Suprapubic skin (tissue), 4 donors: ENCODE results near the gene MAGOH. TPM values are rescaled to one million over a fixed set of nuclear protein-coding genes. Genes with fewer than 3 reads are reported as not detected.
A peak's percentile ranks its signal among the peaks of the same experiment; 100 is the strongest.

ENCODE experiments used
- DNase-seq, 2 donors: peaks; one replicate each; pipeline ENCODE4 v3.0.0-alpha.2; 2019; ENCODE audit warnings: low spot score in 2 of 2
- H3K27ac ChIP-seq: fragments of 200-600 bp; sonication (generic); one replicate; pipeline ENCODE4 v1.5.1; 2019
- H3K27me3 ChIP-seq: fragments of 200-600 bp; sonication (generic); one replicate; pipeline ENCODE4 v1.5.1; 2019
- H3K36me3 ChIP-seq: fragments of 200-600 bp; sonication (generic); one replicate; pipeline ENCODE4 v1.5.1; 2019
- H3K4me1 ChIP-seq: fragments of 200-600 bp; sonication (generic); one replicate; pipeline ENCODE4 v1.5.1; 2019
- H3K4me3 ChIP-seq: fragments of 200-600 bp; sonication (generic); one replicate; pipeline ENCODE4 v1.5.1; 2019; ENCODE audit warnings: mild to moderate bottlenecking
- H3K9me3 ChIP-seq: fragments of 200-600 bp; sonication (generic); one replicate; pipeline ENCODE4 v1.5.1; 2019
- CTCF ChIP-seq, 2 donors: fragments of 200-600 bp in 1 of 2; fragments of 450-650 bp in 1 of 2; sonication (generic) in 1 of 2; IDR thresholded peaks; one replicate each; pipeline ENCODE4 v1.5.1; 2016 to 2019; ENCODE audit warnings: antibody characterized with exemption in 2 of 2, mild to moderate bottlenecking in 1 of 2, moderate library complexity in 1 of 2
- EP300 ChIP-seq: sonication (generic); formaldehyde crosslinking; IDR thresholded peaks from one replicate; pipeline ENCODE4 v1.6.1; 2017; ENCODE audit warnings: antibody characterized with exemption
- POLR2A ChIP-seq, 2 donors: fragments of 450-650 bp; IDR thresholded peaks; one replicate each; pipeline ENCODE4 v1.6.1; 2017; ENCODE audit warnings: antibody characterized with exemption in 2 of 2, mild to moderate bottlenecking in 2 of 2, moderate library complexity in 2 of 2
- POLR2AphosphoS5 ChIP-seq, 3 donors: sonication (generic); formaldehyde crosslinking; IDR thresholded peaks; one replicate each; pipeline ENCODE4 v1.6.1; 2017; ENCODE audit warnings: antibody characterized with exemption in 3 of 3
- WGBS: methylation state at CpG from one replicate; pipeline ENCODE4 v1.1.5; 2018; 5-methylcytosine and 5-hydroxymethylcytosine counted together
- total RNA-seq, 4 donors: library from RNA; depleted of rRNA; stranded (reverse); fragments of >200 nt; gene quantifications; one replicate each; pipeline ENCODE4 v1.1.0, GENCODE V29; 2016

Gene MAGOH
- total RNA-seq, 4 donors from 2014 or later, result 31.8 to 52.3 (median 38.5) TPM

- no peaks in the 10 kb centered on the region for H3K27me3 ChIP-seq
- peaks cover 22% of the 10 kb centered on the region for H3K36me3 ChIP-seq
- DNase-seq, result peak; percentile 94 to 96
- H3K27ac ChIP-seq, result peak within 1 kb of the TSS; percentile 95
- H3K4me1 ChIP-seq, result peaks cover 19% of the 10 kb centered on the region
- H3K4me3 ChIP-seq, result peak within 1 kb of the TSS; percentile 66
- no peaks in the 10 kb centered on the region for H3K9me3 ChIP-seq
- 2% methylated on average over 33 of the region's 61 CpGs for WGBS
- TF ChIP-seq CTCF (IDR thresholded peaks at IDR 0.05), result no peak
- peak; percentile 87 to 90 for TF ChIP-seq POLR2A (IDR thresholded peaks at IDR 0.05)
- peak; percentile 35 to 95 (median 59) for TF ChIP-seq POLR2AphosphoS5 (IDR thresholded peaks at IDR 0.05)
These were observed 18.0 kb downstream of the MAGOH start, which contains the start of gene CZIB for GRCh38 chr1:53220171-53220961. TSS of gene CZIB (minus strand) at chr1:53220634. CDS start at chr1:53220575, 59 bp downstream.

DNA sequence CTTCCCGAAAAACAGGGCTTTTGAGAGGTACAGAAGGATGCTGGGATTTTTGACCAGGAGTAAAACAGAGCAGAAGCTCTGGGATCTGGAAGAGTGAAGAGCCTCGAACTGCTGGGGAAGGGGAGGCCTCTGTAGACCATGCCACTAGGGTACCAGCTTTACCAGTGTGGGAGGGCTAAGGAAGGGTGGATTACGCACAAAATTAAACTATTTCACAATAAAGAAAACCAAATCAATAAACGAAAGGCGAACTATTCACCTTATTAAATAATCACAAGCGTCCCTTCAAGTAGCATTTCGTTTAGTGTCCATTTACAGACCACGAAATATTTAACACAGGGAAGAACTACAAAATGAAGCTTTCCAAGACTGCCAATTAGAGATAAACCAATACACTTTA is 18.6 kb downstream of the MAGOH start:
- Histone ChIP-seq H3K9me3 (no peaks in the 10 kb centered on the region), H3K4me3 (peak overlapping the region; percentile 66), H3K27ac (peak overlapping the region; percentile 95), H3K36me3 (peaks cover 29% of the 10 kb centered on the region), H3K4me1 (peaks cover 19% of the 10 kb centered on the region), H3K27me3 (no peaks in the 10 kb centered on the region)
- DNase-seq, result peak in 1 of 2 donors; percentile 4
- 24% methylated on average over 8 of the region's 8 CpGs for WGBS
- TF ChIP-seq CTCF (IDR thresholded peaks at IDR 0.05) (no peak), POLR2AphosphoS5 (IDR thresholded peaks at IDR 0.05) (no peak), EP300 (no peak), POLR2A (IDR thresholded peaks at IDR 0.05) (no peak)

GRCh38 chr1:53218201-53218600 is 20.1 kb downstream of the MAGOH start:
- DNase-seq, result peak in 1 of 2 donors; percentile 64
- 86% methylated on average over 7 of the region's 7 CpGs for WGBS
- peaks cover 44% of the 10 kb centered on the region for H3K36me3 ChIP-seq

GRCh38 chr1:53214376-53214940 is 23.9 kb downstream of the MAGOH start:
- no peak overlapping the region for H3K27ac ChIP-seq
- H3K4me3 ChIP-seq, result no peak overlapping the region
- peaks cover 81% of the 10 kb centered on the region for H3K36me3 ChIP-seq
- TF ChIP-seq POLR2A (IDR thresholded peaks at IDR 0.05) (no peak), POLR2AphosphoS5 (IDR thresholded peaks at IDR 0.05) (no peak), EP300 (no peak), CTCF (IDR thresholded peaks at IDR 0.05) (no peak)
- no peaks in the 10 kb centered on the region for H3K27me3 ChIP-seq
- peak in 1 of 2 donors; percentile 15 for DNase-seq
- no peaks in the 10 kb centered on the region for H3K9me3 ChIP-seq
- WGBS, result 79% methylated on average over 5 of the region's 5 CpGs
- peaks cover 7% of the 10 kb centered on the region for H3K4me1 ChIP-seq

More at GRCh38 chr1:53218201-53218600, 20.1 kb downstream of the MAGOH start:
- Histone ChIP-seq H3K9me3 (no peaks in the 10 kb centered on the region), H3K4me3 (no peak overlapping the region), H3K27ac (no peak overlapping the region), H3K27me3 (no peaks in the 10 kb centered on the region), H3K4me1 (peaks cover 19% of the 10 kb centered on the region)
- TF ChIP-seq POLR2AphosphoS5 (IDR thresholded peaks at IDR 0.05) (no peak), POLR2A (IDR thresholded peaks at IDR 0.05) (no peak), EP300 (no peak), CTCF (IDR thresholded peaks at IDR 0.05) (no peak)

DNA sequence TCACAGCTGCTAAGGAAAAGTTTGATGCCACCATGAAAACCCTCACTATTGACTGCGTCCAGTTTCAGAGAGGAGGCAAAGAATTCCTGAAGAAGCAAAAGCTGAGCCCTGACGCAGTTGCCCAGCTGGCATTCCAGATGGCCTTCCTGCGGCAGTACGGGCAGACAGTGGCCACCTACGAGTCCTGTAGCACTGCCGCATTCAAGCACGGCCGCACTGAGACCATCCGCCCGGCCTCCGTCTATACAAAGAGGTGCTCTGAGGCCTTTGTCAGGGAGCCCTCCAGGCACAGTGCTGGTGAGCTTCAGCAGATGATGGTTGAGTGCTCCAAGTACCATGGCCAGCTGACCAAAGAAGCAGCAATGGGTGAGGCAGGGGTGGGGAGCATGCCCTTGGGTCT is 27.4 kb downstream of the MAGOH start:
- no peak overlapping the region for H3K27ac ChIP-seq
- TF ChIP-seq CTCF (IDR thresholded peaks at IDR 0.05) (no peak), POLR2A (IDR thresholded peaks at IDR 0.05) (no peak), POLR2AphosphoS5 (IDR thresholded peaks at IDR 0.05) (no peak)
- DNase-seq, result no peak
- WGBS, result 91% methylated on average over 11 of the region's 11 CpGs
- no peaks in the 10 kb centered on the region for H3K4me1 ChIP-seq
- no peaks in the 10 kb centered on the region for H3K27me3 ChIP-seq
- no peak overlapping the region for H3K4me3 ChIP-seq
- no peaks in the 10 kb centered on the region for H3K9me3 ChIP-seq
- peaks cover 96% of the 10 kb centered on the region for H3K36me3 ChIP-seq
